ENCODE results near the gene MAP3K20. TPM values are rescaled to one million over a fixed set of nuclear protein-coding genes. Genes with fewer than 3 reads are reported as not detected.

MAP3K20 gene
- total and polyA plus RNA-seq, 2 donors (not counting 3 experiments of a cell fraction or from before 2014, with no cell fraction given) = 7.8 to 31.5 TPM

DNA sequence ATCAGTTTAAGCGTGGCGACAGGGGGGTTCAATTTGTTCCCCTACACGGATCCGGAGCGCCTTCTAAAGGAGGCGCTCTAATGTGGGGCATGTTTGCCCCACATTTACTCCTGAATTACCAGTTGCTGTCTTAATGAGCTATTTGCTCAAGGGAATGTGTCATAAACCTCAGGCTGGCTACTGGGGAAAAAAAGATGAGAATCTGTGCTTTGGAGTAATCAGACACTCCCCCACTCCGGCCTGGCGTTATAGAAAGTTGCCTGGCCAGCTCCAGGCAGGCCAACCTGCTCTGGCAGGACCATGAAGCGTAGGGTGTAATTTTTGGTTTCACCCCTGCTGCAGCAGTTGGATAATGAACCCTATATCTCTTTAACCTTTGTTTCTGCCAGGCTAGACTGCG lies 31.0 kb upstream of the MAP3K20 start:
- TF ChIP-seq FOS (IDR thresholded peaks at IDR 0.05; ENCODE audit: borderline replicate concordance, insufficient read depth, low read length) (no peak), EZH2 (IDR thresholded peaks at IDR 0.05; ENCODE audit: borderline replicate concordance, low read depth, low read length, severe bottlenecking) (no peak), POLR2AphosphoS5 (IDR thresholded peaks at IDR 0.05; ENCODE audit: insufficient read depth, low read depth, low read length) (no peak), MYC (IDR thresholded peaks at IDR 0.05; ENCODE audit: low read depth, low read length) (no peak), JUN (IDR thresholded peaks at IDR 0.05; ENCODE audit: borderline replicate concordance, insufficient read depth, insufficient read length, low read depth) (no peak), GATA2 (IDR thresholded peaks at IDR 0.05; ENCODE audit: insufficient read depth, insufficient read length, low read depth, low read length) (no peak), POLR2A (IDR thresholded peaks at IDR 0.05; ENCODE audit: low read depth, low read length) (no peak)
- TF ChIP-seq, protein P1, sequence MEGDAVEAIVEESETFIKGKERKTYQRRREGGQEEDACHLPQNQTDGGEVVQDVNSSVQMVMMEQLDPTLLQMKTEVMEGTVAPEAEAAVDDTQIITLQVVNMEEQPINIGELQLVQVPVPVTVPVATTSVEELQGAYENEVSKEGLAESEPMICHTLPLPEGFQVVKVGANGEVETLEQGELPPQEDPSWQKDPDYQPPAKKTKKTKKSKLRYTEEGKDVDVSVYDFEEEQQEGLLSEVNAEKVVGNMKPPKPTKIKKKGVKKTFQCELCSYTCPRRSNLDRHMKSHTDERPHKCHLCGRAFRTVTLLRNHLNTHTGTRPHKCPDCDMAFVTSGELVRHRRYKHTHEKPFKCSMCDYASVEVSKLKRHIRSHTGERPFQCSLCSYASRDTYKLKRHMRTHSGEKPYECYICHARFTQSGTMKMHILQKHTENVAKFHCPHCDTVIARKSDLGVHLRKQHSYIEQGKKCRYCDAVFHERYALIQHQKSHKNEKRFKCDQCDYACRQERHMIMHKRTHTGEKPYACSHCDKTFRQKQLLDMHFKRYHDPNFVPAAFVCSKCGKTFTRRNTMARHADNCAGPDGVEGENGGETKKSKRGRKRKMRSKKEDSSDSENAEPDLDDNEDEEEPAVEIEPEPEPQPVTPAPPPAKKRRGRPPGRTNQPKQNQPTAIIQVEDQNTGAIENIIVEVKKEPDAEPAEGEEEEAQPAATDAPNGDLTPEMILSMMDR (IDR thresholded peaks at IDR 0.05; ENCODE audit: extremely low read depth in 1 of 2, insufficient read depth in 1 of 2, low read depth in 1 of 2, low read length in 2 of 2) = no peak
- TF ChIP-seq, protein P2, sequence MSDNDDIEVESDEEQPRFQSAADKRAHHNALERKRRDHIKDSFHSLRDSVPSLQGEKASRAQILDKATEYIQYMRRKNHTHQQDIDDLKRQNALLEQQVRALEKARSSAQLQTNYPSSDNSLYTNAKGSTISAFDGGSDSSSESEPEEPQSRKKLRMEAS (IDR thresholded peaks at IDR 0.05; ENCODE audit: insufficient read depth, insufficient read length) = no peak
- DNase-seq (ENCODE audit: low read depth, low spot score) (no peak), FAIRE-seq (no peak)
- Histone ChIP-seq H3K9ac (replicated peaks; ENCODE audit: extremely low read depth, insufficient read depth, low read length) (no peak overlapping the region), H3K27ac (ENCODE audit: insufficient read depth, low read depth, low read length) (no peak overlapping the region), H2AFZ (ENCODE audit: low read depth, low read length) (no peak overlapping the region), H3K9me3 (replicated peaks; ENCODE audit: control insufficient read depth, insufficient read depth, low read length) (no peaks in the 10 kb centered on the region), H3K9me1 (replicated peaks; ENCODE audit: control insufficient read depth, extremely low read depth, insufficient read depth, low read length) (no peaks in the 10 kb centered on the region), H4K20me1 (replicated peaks; ENCODE audit: control insufficient read depth, extremely low read depth, insufficient read depth, low read length) (no peaks in the 10 kb centered on the region), H3K36me3 (ENCODE audit: control insufficient read depth in 2 of 2, extremely low read depth in 1 of 2, insufficient read depth in 2 of 2, low read length in 2 of 2) (no peaks in the 10 kb centered on the region), H3K79me2 (ENCODE audit: control insufficient read depth, insufficient read depth, low read length) (no peaks in the 10 kb centered on the region), H3K4me1 (ENCODE audit: control insufficient read depth, extremely low read depth, insufficient read depth, low read length) (peaks cover 11% of the 10 kb centered on the region), H3K27me3 (ENCODE audit: control insufficient read depth in 2 of 2, insufficient read depth in 2 of 2, low read length in 2 of 2) (no peaks in the 10 kb centered on the region), H3K4me2 (ENCODE audit: insufficient read depth, low read length) (no peak overlapping the region), H3K4me3 (replicated peaks in 1 of 3; ENCODE audit: insufficient read depth in 1 of 3, low read depth in 1 of 3, low read length in 3 of 3) (no peak overlapping the region)
- intact Hi-C loops (cut with micrococcal nuclease) (no loop called here), dilution Hi-C loops (cut with MboI; ENCODE audit: extremely low pct_ligation_motif_present, low sequenced_read_pairs) (no loop called here)
- ChIA-PET CTCF (no interaction called here), POLR2A (no interaction called here)
- BruUV-seq (replicated peaks) = no TSS peak
